BE2C (cell line): ENCODE data around the gene TENT5A.

Source experiments
- DNase-seq: peaks from one replicate; pipeline ENCODE4 v3.0.0-alpha.2; 2020
- H3K27me3 ChIP-seq: fragments of 250-450 bp; sonication (Bioruptor Pico); 2 replicates; pipeline ENCODE4 v1.5.1; 2020; ENCODE audit warnings: mild to moderate bottlenecking
- H3K36me3 ChIP-seq: fragments of 250-450 bp; sonication (Bioruptor Pico); 2 replicates; pipeline ENCODE4 v1.5.1; 2020; ENCODE audit warnings: mild to moderate bottlenecking
- H3K4me1 ChIP-seq: fragments of 250-450 bp; sonication (Bioruptor Pico); 2 replicates; pipeline ENCODE4 v1.5.1; 2020
- H3K4me3 ChIP-seq: 2 replicates; pipeline ENCODE4 v1.5.1; 2011; ENCODE audit warnings: low read depth, low read length
- H3K9me3 ChIP-seq: fragments of 250-450 bp; sonication (Bioruptor Pico); 2 replicates; pipeline ENCODE4 v1.5.1; 2020
- CTCF ChIP-seq: IDR thresholded peaks from 2 replicates; pipeline ENCODE4 v1.5.1; 2012; ENCODE audit warnings: mild to moderate bottlenecking, low read depth, low read length

The TENT5A gene

GRCh38 chr6:81768150-81768942 is 15.9 kb upstream of the TENT5A start:
- Histone ChIP-seq H3K36me3 (no peaks in the 10 kb centered on the region), H3K9me3 (no peaks in the 10 kb centered on the region), H3K4me3 (no peak overlapping the region), H3K27me3 (no peaks in the 10 kb centered on the region), H3K4me1 (peaks cover 3% of the 10 kb centered on the region; the same call in 1 of the 2 replicates)
- no peak for DNase-seq
- TF ChIP-seq CTCF = no peak

GRCh38 chr6:81767163-81767891 is 14.8 kb upstream of the TENT5A start:
- Histone ChIP-seq H3K4me1 (peaks cover 10% of the 10 kb centered on the region; the same call in 1 of the 2 replicates), H3K27me3 (no peaks in the 10 kb centered on the region), H3K36me3 (no peaks in the 10 kb centered on the region), H3K9me3 (no peaks in the 10 kb centered on the region), H3K4me3 (no peak overlapping the region)
- no peak for DNase-seq
- TF ChIP-seq CTCF = no peak

GRCh38 chr6:81766482-81767069 is 14.1 kb upstream of the TENT5A start:
- no peak for DNase-seq
- H3K4me1 ChIP-seq = peaks cover 15% of the 10 kb centered on the region; the same call in 1 of the 2 replicates
- TF ChIP-seq CTCF = no peak
- H3K36me3 ChIP-seq = no peaks in the 10 kb centered on the region
- H3K4me3 ChIP-seq = no peak overlapping the region
- no peaks in the 10 kb centered on the region for H3K9me3 ChIP-seq
- no peaks in the 10 kb centered on the region for H3K27me3 ChIP-seq

DNA sequence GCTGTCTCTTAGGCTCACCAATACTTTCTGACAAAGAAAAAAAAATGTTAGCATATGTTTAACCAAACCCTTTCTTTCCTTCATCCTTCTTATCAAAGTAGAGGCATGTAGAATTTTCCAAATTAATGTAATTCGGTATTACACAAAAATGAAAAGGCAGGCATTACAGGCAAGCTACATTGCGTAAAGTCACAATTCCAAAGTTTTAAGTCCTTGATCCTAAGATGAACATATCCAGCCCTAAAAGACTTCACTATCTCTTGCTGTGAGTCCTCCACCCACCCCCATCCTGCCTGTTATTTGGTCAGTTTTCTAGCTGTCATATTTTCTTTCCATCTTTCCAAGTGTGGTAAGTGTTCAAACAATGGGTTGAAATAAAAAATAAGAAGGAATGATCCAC is 12.1 kb upstream of the TENT5A start:
- TF ChIP-seq CTCF = no peak
- no peak overlapping the region for H3K4me3 ChIP-seq
- DNase-seq = no peak
- peaks cover 17% of the 10 kb centered on the region for H3K4me1 ChIP-seq
- H3K36me3 ChIP-seq = no peaks in the 10 kb centered on the region
- no peaks in the 10 kb centered on the region for H3K27me3 ChIP-seq
- H3K9me3 ChIP-seq = no peaks in the 10 kb centered on the region

- Histone ChIP-seq H3K9me3 (no peaks in the 10 kb centered on the region), H3K36me3 (no peaks in the 10 kb centered on the region), H3K4me3 (no peak overlapping the region), H3K4me1 (peaks cover 17% of the 10 kb centered on the region), H3K27me3 (no peaks in the 10 kb centered on the region)
- no peak for DNase-seq
- TF ChIP-seq CTCF = no peak
Observed at GRCh38 chr6:81763968-81764367, 11.5 kb upstream of the TENT5A start.
